Stomach (tissue), 9 donors: Measurements from ENCODE around the gene C2orf92. TPM values are rescaled to one million over a fixed set of nuclear protein-coding genes. Genes with fewer than 3 reads are reported as not detected.

Experiments used
- DNase-seq, 2 donors: peaks; one replicate each; pipeline versions ENCODE4 v3.0.0 to v3.0.0-alpha.2; 2013 to 2019
- H3K27ac ChIP-seq, 5 donors: fragments of 200-600 bp in 4 of 5; sonication (generic) in 4 of 5; one replicate each; pipeline ENCODE4 v1.5.1; 2013 to 2019; ENCODE audit warnings: mild to moderate bottlenecking in 1 of 5, moderate library complexity in 1 of 5
- H3K27me3 ChIP-seq, 3 donors: fragments of 200-600 bp; sonication (generic); one replicate each; pipeline ENCODE4 v1.5.1; 2017 to 2019; ENCODE audit warnings: mixed run types in 1 of 3
- H3K36me3 ChIP-seq, 4 donors: fragments of 200-600 bp; sonication (generic); 1 replicate in 3 of 4; 2 replicates in 1 of 4; pipeline ENCODE4 v1.5.1; 2016 to 2019
- H3K4me1 ChIP-seq, 4 donors: fragments of 200-600 bp; sonication (generic); one replicate each; pipeline ENCODE4 v1.5.1; 2016 to 2019
- H3K4me3 ChIP-seq, 4 donors: fragments of 200-600 bp; sonication (generic) in 3 of 4; one replicate each; pipeline ENCODE4 v1.5.1; 2016 to 2019; ENCODE audit warnings: mild to moderate bottlenecking in 1 of 4
- H3K9me3 ChIP-seq, 4 donors: fragments of 200-600 bp; sonication (generic); one replicate each; pipeline ENCODE4 v1.5.1; 2016 to 2019
- EP300 ChIP-seq: sonication (generic); formaldehyde crosslinking; IDR thresholded peaks from one replicate; pipeline ENCODE4 v1.6.1; 2017; ENCODE audit warnings: antibody characterized with exemption
- POLR2A ChIP-seq, 4 donors: fragments of 450-650 bp; IDR thresholded peaks; one replicate each; pipeline ENCODE4 v1.6.1; 2016; ENCODE audit warnings: antibody characterized with exemption in 4 of 4, control low read depth in 2 of 4, mild to moderate bottlenecking in 1 of 4, moderate library complexity in 1 of 4
- POLR2AphosphoS5 ChIP-seq, 3 donors: sonication (generic); formaldehyde crosslinking; IDR thresholded peaks; one replicate each; pipeline ENCODE4 v1.6.1; 2016; ENCODE audit warnings: antibody characterized with exemption in 3 of 3
- whole genome bisulfite sequencing, 5 donors: extraction: QIAGEN DNeasy Blood & Tissue Kit in 3 of 5; methylation state at CpG; one replicate each; pipeline versions ENCODE4 v1.1.5 to v1.1.7; 2013 to 2018; 5-methylcytosine and 5-hydroxymethylcytosine counted together
- intact Hi-C: fragments of 100-400 bp; cut with DNase I; formaldehyde crosslinking; loops from one replicate; pipeline ENCODE4 v1.15.1; 2023; ENCODE audit warnings: low total_unique reads
- polyA plus RNA-seq, 3 donors: library from polyadenylated mRNA; stranded (reverse); fragments of 200-250 nt; gene quantifications; one replicate each; pipeline ENCODE4 v1.2.3, GENCODE V29; 2013
- small RNA-seq, 4 donors: library from RNA; depleted of rRNA; stranded (forward); fragments of <200 nt; gene quantifications; one replicate each; pipeline ENCODE3, GENCODE V24; 2016
- total RNA-seq, 5 donors: library from RNA; depleted of rRNA; stranded (reverse); fragments of >200 nt; gene quantifications; one replicate each; pipeline versions ENCODE4 v1.1.0 to v1.2.3, GENCODE V29; 2014 to 2016
- TF ChIP-seq, protein P1 (sequence below), 7 experiments: fragments of 450-650 bp in 4 of 7; fragments of 200-600 bp in 3 of 7; sonication (generic) in 3 of 7; IDR thresholded peaks; one replicate each; pipeline ENCODE4 v1.5.1; 2016 to 2019; ENCODE audit warnings: antibody characterized with exemption in 7 of 7, control low read depth in 2 of 7, mild to moderate bottlenecking in 1 of 7
- donor health status: healthy with polysubstance abuse.
- donor health status: Bipolar disorder and iron deficiency.
- donor health status: healthy.

The C2orf92 gene
- total and polyA plus RNA-seq, 8 donors = 2.3 to 35.3 (median 6.0) TPM; not detected in 2

DNA sequence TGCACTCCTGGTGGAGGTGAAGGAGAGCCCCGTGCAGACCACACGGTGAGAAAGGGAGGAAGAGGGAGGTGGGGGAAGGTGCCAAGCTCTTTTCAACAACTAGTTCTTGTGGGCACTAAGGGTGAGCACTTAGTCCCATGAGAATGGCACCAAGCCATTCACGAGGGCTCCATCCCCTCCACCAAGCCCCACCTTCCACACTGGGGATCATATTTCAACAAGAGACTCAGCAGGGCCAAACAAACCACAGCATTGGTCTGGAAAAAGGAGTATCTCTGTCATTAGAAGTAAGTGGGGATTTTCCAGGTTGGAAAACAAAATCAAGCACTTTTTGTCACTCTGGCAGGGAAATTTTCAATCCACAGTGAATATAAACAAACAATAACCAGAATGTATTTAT, 82.2 kb downstream of the C2orf92 start:
- Histone ChIP-seq H3K36me3 (peaks cover 9 to 48% (median 34%) of the 10 kb centered on the region in 4 donors), H3K27ac (peak overlapping the region in 1 of 5 donors; percentile 18), H3K27me3 (no peaks in the 10 kb centered on the region), H3K4me1 (peaks cover 0 to 25% (median 3%) of the 10 kb centered on the region in 4 donors), H3K9me3 (no peaks in the 10 kb centered on the region), H3K4me3 (no peak overlapping the region)
- TF ChIP-seq, protein P1, sequence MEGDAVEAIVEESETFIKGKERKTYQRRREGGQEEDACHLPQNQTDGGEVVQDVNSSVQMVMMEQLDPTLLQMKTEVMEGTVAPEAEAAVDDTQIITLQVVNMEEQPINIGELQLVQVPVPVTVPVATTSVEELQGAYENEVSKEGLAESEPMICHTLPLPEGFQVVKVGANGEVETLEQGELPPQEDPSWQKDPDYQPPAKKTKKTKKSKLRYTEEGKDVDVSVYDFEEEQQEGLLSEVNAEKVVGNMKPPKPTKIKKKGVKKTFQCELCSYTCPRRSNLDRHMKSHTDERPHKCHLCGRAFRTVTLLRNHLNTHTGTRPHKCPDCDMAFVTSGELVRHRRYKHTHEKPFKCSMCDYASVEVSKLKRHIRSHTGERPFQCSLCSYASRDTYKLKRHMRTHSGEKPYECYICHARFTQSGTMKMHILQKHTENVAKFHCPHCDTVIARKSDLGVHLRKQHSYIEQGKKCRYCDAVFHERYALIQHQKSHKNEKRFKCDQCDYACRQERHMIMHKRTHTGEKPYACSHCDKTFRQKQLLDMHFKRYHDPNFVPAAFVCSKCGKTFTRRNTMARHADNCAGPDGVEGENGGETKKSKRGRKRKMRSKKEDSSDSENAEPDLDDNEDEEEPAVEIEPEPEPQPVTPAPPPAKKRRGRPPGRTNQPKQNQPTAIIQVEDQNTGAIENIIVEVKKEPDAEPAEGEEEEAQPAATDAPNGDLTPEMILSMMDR (IDR thresholded peaks at IDR 0.05) = no peak
- no peak for TF ChIP-seq POLR2AphosphoS5 (IDR thresholded peaks at IDR 0.05)
- TF ChIP-seq POLR2A (IDR thresholded peaks at IDR 0.05) = no peak
- TF ChIP-seq EP300 = no peak
- intact Hi-C loops = no loop called here
- WGBS, 5 donors = 44 to 62% (median 47%) methylated on average over 3 of the region's 3 CpGs
- peak in 1 of 2 donors; percentile 30 for DNase-seq

Small RNA genes within 50 kb of the gene (small RNA-seq; reads per million reads assigned to genes)
- 0 to 0.20 (median 0) reads per million in 4 donors for gene RNU4-8P

Other genes with a start within 250 kb of the C2orf92 start
- 100 to 1,000 TPM in 2 of 5 donors, 10 to 100 TPM in 3; 32.2 to 188 (median 91.4) TPM for gene ANKRD36B, start 79.8 kb upstream of the C2orf92 start, total RNA-seq
- 1 to 10 TPM; 8.7 to 8.9 (median 8.9) TPM for gene ANKRD36B, start 79.8 kb upstream of the C2orf92 start, polyA plus RNA-seq
- gene COX5B, start 23.7 kb upstream of the C2orf92 start, total RNA-seq = 100 to 1,000 TPM; 370 to 935 (median 470) TPM
- 100 to 1,000 TPM; 543 to 718 (median 600) TPM for gene COX5B, start 23.7 kb upstream of the C2orf92 start, polyA plus RNA-seq
- 10 to 100 TPM; 47.5 to 92.1 (median 53.4) TPM for gene ACTR1B, start 5.7 kb upstream of the C2orf92 start, total RNA-seq
- gene ACTR1B, start 5.7 kb upstream of the C2orf92 start, polyA plus RNA-seq = 10 to 100 TPM; 56.2 to 60.3 (median 57.3) TPM
- 10 to 100 TPM in 3 of 5 donors, 1 to 10 TPM in 2; 3.3 to 78.2 (median 19.2) TPM for gene ZAP70, start 43.9 kb downstream of the C2orf92 start, total RNA-seq
- 1 to 10 TPM; 1.1 to 2.8 (median 2.1) TPM for gene ZAP70, start 43.9 kb downstream of the C2orf92 start, polyA plus RNA-seq